Measurements from ENCODE around the gene SPRR5.

GRCh38 chr1:152982076-152982475 lies 35.1 kb downstream of the SPRR5 start:
- TF ChIP-seq CTCF (IDR thresholded peaks at IDR 0.05; ENCODE audit: low read length) (no peak), EZH2phosphoT487 (IDR thresholded peaks at IDR 0.05; ENCODE audit: low read length) (no peak)
